IMR-90 (cell line): Measurements from ENCODE around the gene HLA-DMB. TPM values are rescaled to one million over a fixed set of nuclear protein-coding genes. Genes with fewer than 3 reads are reported as not detected.

Source experiments
- ATAC-seq: fragments of 200-7000 bp; cut with Tn5 transposase; 2 replicates; pipeline ENCODE4 v1.9.1; 2020; ENCODE audit warnings: low read depth, mild to moderate bottlenecking, moderate library complexity
- BruUV-seq: library from RNA; stranded (reverse); fragments of 400-500 nt; replicated peaks from 2 replicates; lab custom pipeline; 2021; lab: Mats Ljungman, UMichigan
- CTCF ChIA-PET: fragments of 300-600 bp; formaldehyde crosslinking; extraction: SDS; loops from one replicate; lab custom pipeline; 2021; ENCODE audit warnings: antibody characterized with exemption; lab: Yijun Ruan, JAX
- POLR2A ChIA-PET: fragments of 300-600 bp; sonication (Branson Sonifier 250); formaldehyde crosslinking; loops from one replicate; lab custom pipeline; 2022; ENCODE audit warnings: antibody characterized with exemption; ENCODE audit not compliant: unreplicated experiment; lab: Charles Lee
- DNase-seq: peaks from one replicate; pipeline ENCODE4 v3.0.0; 2013
- H2AFZ ChIP-seq: replicated peaks from 2 replicates; pipeline ENCODE3; 2013; ENCODE audit warnings: low read length, mild to moderate bottlenecking; ENCODE audit not compliant: poor library complexity
- H2AK5ac ChIP-seq: 2 replicates; pipeline ENCODE4 v1.6.1; 2013; ENCODE audit warnings: low read depth, low read length, inconsistent platforms
- H2AK9ac ChIP-seq: replicated peaks from 2 replicates; pipeline ENCODE3; 2013; ENCODE audit warnings: mild to moderate bottlenecking, low read depth, low read length, moderate library complexity; ENCODE audit not compliant: poor library complexity
- H2BK120ac ChIP-seq: 2 replicates; pipeline ENCODE4 v1.6.1; 2013; ENCODE audit warnings: low read depth, low read length, inconsistent platforms
- H2BK15ac ChIP-seq: 3 replicates; pipeline ENCODE4 v1.6.1; 2013; ENCODE audit warnings: low read depth, low read length, inconsistent platforms
- H2BK20ac ChIP-seq: 2 replicates; pipeline ENCODE4 v1.6.1; 2013; ENCODE audit warnings: low read depth, mild to moderate bottlenecking, inconsistent platforms, low read length, moderate library complexity
- H2BK5ac ChIP-seq: 2 replicates; pipeline ENCODE4 v1.6.1; 2013; ENCODE audit warnings: mild to moderate bottlenecking, low read depth, low read length, inconsistent platforms; ENCODE audit not compliant: poor library complexity, severe bottlenecking
- H3K14ac ChIP-seq: replicated peaks from 2 replicates; pipeline ENCODE4 v1.6.1; 2013; ENCODE audit warnings: low read depth, low read length, inconsistent platforms
- H3K18ac ChIP-seq: 2 replicates; pipeline ENCODE4 v1.6.1; 2013; ENCODE audit warnings: low read depth, low read length, control low read depth
- H3K23ac ChIP-seq: 2 replicates; pipeline ENCODE4 v1.6.1; 2013; ENCODE audit warnings: low read depth, low read length, inconsistent platforms
- H3K27ac ChIP-seq: 2 replicates; pipeline ENCODE4 v1.5.1; 2013; ENCODE audit warnings: mild to moderate bottlenecking, control low read depth, low read length; ENCODE audit not compliant: insufficient read depth
- H3K27me3 ChIP-seq: 2 replicates; pipeline ENCODE4 v1.6.1; 2013; ENCODE audit warnings: low read length; ENCODE audit not compliant: control insufficient read depth, insufficient read depth
- H3K36me3 ChIP-seq: 2 replicates; pipeline ENCODE4 v1.6.1; 2013; ENCODE audit warnings: low read length, mixed read lengths; ENCODE audit not compliant: control insufficient read depth, insufficient read depth
- H3K4ac ChIP-seq: 2 replicates; pipeline ENCODE4 v1.6.1; 2013; ENCODE audit warnings: low read depth, low read length, inconsistent platforms
- H3K4me1 ChIP-seq: 2 replicates; pipeline ENCODE4 v1.6.1; 2013; ENCODE audit warnings: low read length, mixed read lengths; ENCODE audit not compliant: control insufficient read depth, insufficient read depth
- H3K4me2 ChIP-seq: 2 replicates; pipeline ENCODE4 v1.6.1; 2013; ENCODE audit warnings: low read depth, mild to moderate bottlenecking, control low read depth, low read length, moderate library complexity
- H3K4me3 ChIP-seq: 2 replicates; pipeline ENCODE4 v1.5.1; 2013; ENCODE audit warnings: low read depth, mild to moderate bottlenecking, control low read depth, low read length, moderate library complexity; ENCODE audit not compliant: insufficient read depth
- H3K56ac ChIP-seq: 2 replicates; pipeline ENCODE4 v1.6.1; 2013; ENCODE audit warnings: low read length, inconsistent platforms; ENCODE audit not compliant: insufficient read depth; ENCODE audit errors: extremely low read depth
- H3K79me1 ChIP-seq, 2 experiments: 2 replicates each; pipeline ENCODE4 v1.6.1; 2013; ENCODE audit warnings: low read length in 2 of 2, inconsistent platforms in 1 of 2, low read depth in 1 of 2
- H3K9ac ChIP-seq: 2 replicates; pipeline ENCODE4 v1.6.1; 2013; ENCODE audit warnings: low read depth, low read length, control low read depth
- H3K9me1 ChIP-seq: 2 replicates; pipeline ENCODE4 v1.6.1; 2013; ENCODE audit warnings: low read length, inconsistent platforms; ENCODE audit not compliant: insufficient read depth
- H3K9me3 ChIP-seq: 2 replicates; pipeline ENCODE4 v1.6.1; 2013; ENCODE audit warnings: low read length; ENCODE audit not compliant: control insufficient read depth, insufficient read depth
- H4K20me1 ChIP-seq: 2 replicates; pipeline ENCODE4 v1.6.1; 2013; ENCODE audit warnings: low read length, inconsistent platforms; ENCODE audit not compliant: insufficient read depth
- H4K5ac ChIP-seq: 2 replicates; pipeline ENCODE4 v1.6.1; 2013; ENCODE audit warnings: mild to moderate bottlenecking, low read depth, low read length, control low read depth
- H4K8ac ChIP-seq, 2 experiments: 2 replicates each; pipeline ENCODE4 v1.6.1; 2013; ENCODE audit warnings: low read depth in 2 of 2, low read length in 2 of 2, control low read depth in 1 of 2, inconsistent platforms in 1 of 2
- H4K91ac ChIP-seq: 2 replicates; pipeline ENCODE4 v1.6.1; 2013; ENCODE audit warnings: low read depth, low read length, inconsistent platforms; ENCODE audit not compliant: insufficient read depth
- BHLHE40 ChIP-seq: fragments of 150-350 bp; IDR thresholded peaks from 2 replicates; pipeline ENCODE4 v1.6.1; 2016; ENCODE audit warnings: mild to moderate bottlenecking, low read depth, low read length
- CEBPB ChIP-seq: IDR thresholded peaks from 2 replicates; pipeline ENCODE4 v1.6.1; 2012; ENCODE audit warnings: low read depth, low read length, improper control_type of control experiment
- ELK1 ChIP-seq: fragments of 150-350 bp; IDR thresholded peaks from 2 replicates; pipeline ENCODE4 v1.6.1; 2016; ENCODE audit warnings: low read depth, mild to moderate bottlenecking, low read length, moderate library complexity, borderline replicate concordance
- FOS ChIP-seq: fragments of 150-350 bp; IDR thresholded peaks from 2 replicates; pipeline ENCODE4 v1.6.1; 2016; ENCODE audit warnings: low read depth, low read length
- MAFK ChIP-seq: IDR thresholded peaks from 2 replicates; pipeline ENCODE4 v1.6.1; 2012; ENCODE audit warnings: low read depth, low read length, improper control_type of control experiment
- MAZ ChIP-seq: IDR thresholded peaks from 2 replicates; pipeline ENCODE4 v1.6.1; 2012; ENCODE audit warnings: low read depth, mild to moderate bottlenecking, low read length, improper control_type of control experiment, moderate library complexity, borderline replicate concordance
- MXI1 ChIP-seq: IDR thresholded peaks from 2 replicates; pipeline ENCODE4 v1.6.1; 2012; ENCODE audit warnings: low read depth, mild to moderate bottlenecking, low read length, moderate library complexity, borderline replicate concordance
- RFX5 ChIP-seq: IDR thresholded peaks from 2 replicates; pipeline ENCODE4 v1.8.0; 2012; ENCODE audit warnings: low read depth, mild to moderate bottlenecking, low read length, moderate library complexity
- SMC3 ChIP-seq: fragments of 150-350 bp; IDR thresholded peaks from 2 replicates; pipeline ENCODE4 v1.6.1; 2016; ENCODE audit warnings: low read depth, mild to moderate bottlenecking, antibody characterized with exemption, low read length, moderate library complexity
- USF2 ChIP-seq: fragments of 150-350 bp; IDR thresholded peaks from 2 replicates; pipeline ENCODE4 v1.6.1; 2017; ENCODE audit warnings: mild to moderate bottlenecking, antibody characterized with exemption, low read length, low read depth
- WGBS, 2 experiments: methylation state at CpG; one replicate each; pipeline versions ENCODE4 v1.1.5 to v1.1.7; 2013; ENCODE audit warnings: missing lambda C conversion rate in 2 of 2; ENCODE audit not compliant: insufficient read length in 1 of 2; ENCODE audit errors: extremely low coverage in 2 of 2; 5-methylcytosine and 5-hydroxymethylcytosine counted together
- dilution Hi-C: fragments of 300-500 bp; cut with HindIII; formaldehyde crosslinking; loops from one replicate; pipeline ENCODE4 v1.14.3; 2018; ENCODE audit warnings: low sequenced_read_pairs; ENCODE audit not compliant: unreplicated experiment
- in situ Hi-C: fragments of 300-500 bp; cut with MboI; formaldehyde crosslinking; loops from 3 replicates; pipeline ENCODE4 v1.14.3; 2019; ENCODE audit warnings: low sequenced_read_pairs, inconsistent platforms, mixed read lengths
- intact Hi-C: fragments of 100-400 bp; cut with micrococcal nuclease; formaldehyde crosslinking; loops from 2 replicates; pipeline ENCODE4 v1.10.0; 2022
- polyA plus RNA-seq, 3 experiments: library from polyadenylated mRNA; depleted of rRNA; stranded (reverse); fragments of >200 nt; gene quantifications; 2 replicates each; pipeline ENCODE4 v1.2.3, GENCODE V29; 2012; ENCODE audit warnings: low replicate concordance in 1 of 3
- total RNA-seq: library from RNA; depleted of rRNA; stranded (reverse); fragments of >200 nt; gene quantifications from 2 replicates; pipeline ENCODE4 v1.2.3, GENCODE V29; 2012

The HLA-DMB gene
- total and polyA plus RNA-seq, 2 of the 4 experiments (the other 2 are of a cell fraction): 0.18 to 0.19 TPM

DNA sequence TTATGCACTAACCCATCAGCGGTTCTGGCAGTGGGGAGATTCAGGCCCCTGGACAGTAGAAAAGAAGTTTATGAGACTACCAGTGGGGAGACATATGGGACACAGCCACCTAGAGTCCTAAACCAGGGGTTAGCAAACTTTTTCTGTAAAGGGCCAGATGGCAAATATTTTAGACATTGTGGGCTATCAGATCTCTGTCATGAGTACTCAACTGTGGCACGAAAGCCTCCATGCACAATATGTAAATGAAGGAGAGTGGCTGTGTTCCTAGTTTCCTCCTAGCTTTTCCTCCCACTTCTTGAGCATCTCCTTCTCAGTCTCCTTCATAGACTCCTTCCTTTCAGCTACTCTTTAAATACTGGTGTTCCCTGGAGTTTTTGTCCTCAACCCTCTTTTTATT lies 15.3 kb upstream of the HLA-DMB start:
- Histone ChIP-seq H3K23ac (no peak overlapping the region), H2AK5ac (no peak overlapping the region), H2AK9ac (no peak overlapping the region), H3K9me1 (peaks cover 4% of the 10 kb centered on the region; the same call in 1 of the 2 replicates), H2AFZ (no peak overlapping the region), H2BK120ac (no peak overlapping the region), H3K4me1 (peaks cover 3% of the 10 kb centered on the region; the same call in 1 of the 2 replicates), H3K56ac (no peak overlapping the region), H3K14ac (no peak overlapping the region), H3K4me3 (no peak overlapping the region), H4K20me1 (no peaks in the 10 kb centered on the region), H3K9me3 (no peaks in the 10 kb centered on the region), H4K8ac (no peak overlapping the region), H3K36me3 (no peaks in the 10 kb centered on the region), H2BK15ac (no peak overlapping the region), H4K5ac (no peak overlapping the region), H3K27ac (no peak overlapping the region), H3K18ac (no peak overlapping the region), H3K27me3 (no peaks in the 10 kb centered on the region), H3K4ac (no peak overlapping the region), H3K9ac (no peak overlapping the region), H2BK5ac (no peak overlapping the region), H3K79me1 (peaks cover 3 to 7% of the 10 kb centered on the region in 2 experiments; a peak in 1 of 4 replicates), H2BK20ac (no peak overlapping the region), H4K91ac (no peak overlapping the region), H3K4me2 (no peak overlapping the region)
- intact Hi-C loops: no loop called here
- no peak for DNase-seq
- BruUV-seq: no TSS peak
- TF ChIP-seq ELK1 (no peak), CEBPB (no peak), BHLHE40 (no peak), FOS (no peak), MAFK (no peak), MAZ (no peak), SMC3 (no peak), RFX5 (no peak), USF2 (no peak), MXI1 (no peak)
- dilution Hi-C loops: no loop called here
- ChIA-PET POLR2A (no interaction called here), CTCF (no interaction called here)
- in situ Hi-C loops: loop anchor here (25.0 kb wide), 1 partner anchor 769 kb away; the partner anchor contains the start of genes AGER, AGPAT1, GPSM3 and PBX2
- ATAC-seq: no peak
- no CpG with 5 or more reads among the region's 2 CpGs for WGBS, 2 experiments
